Stimulated activated CD4-positive, alpha-beta T cell treated with anti-CD3 and anti-CD28 coated beads, Interleukin-4, amount 100 ng/mL, for 1 hour (primary cell): ENCODE data around the gene PRR9.

Experiments used
- DNase-seq: peaks from one replicate; pipeline ENCODE4 v3.0.0-alpha.2; 2020

PRR9 gene

DNA sequence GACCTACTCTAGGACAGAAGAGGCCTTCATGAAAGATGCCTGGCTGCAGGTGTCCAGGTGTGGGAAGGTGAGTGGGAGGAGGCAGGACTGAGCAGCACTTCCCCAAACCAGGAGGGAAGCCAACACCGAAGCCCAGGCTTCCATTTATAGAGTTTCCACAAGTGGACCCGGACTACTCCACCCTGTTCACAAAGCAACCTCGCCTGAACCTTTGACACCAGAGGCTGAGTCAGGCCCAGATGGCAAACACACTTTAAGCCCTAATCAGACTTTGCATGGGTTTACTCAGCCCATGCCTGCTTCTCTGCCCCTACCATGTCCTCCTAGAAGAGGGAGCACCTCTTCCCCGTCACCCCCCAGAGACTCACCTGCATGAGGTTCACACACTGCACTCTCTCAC lies 14.0 kb downstream of the PRR9 start:
- DNase-seq: no peak

DNA sequence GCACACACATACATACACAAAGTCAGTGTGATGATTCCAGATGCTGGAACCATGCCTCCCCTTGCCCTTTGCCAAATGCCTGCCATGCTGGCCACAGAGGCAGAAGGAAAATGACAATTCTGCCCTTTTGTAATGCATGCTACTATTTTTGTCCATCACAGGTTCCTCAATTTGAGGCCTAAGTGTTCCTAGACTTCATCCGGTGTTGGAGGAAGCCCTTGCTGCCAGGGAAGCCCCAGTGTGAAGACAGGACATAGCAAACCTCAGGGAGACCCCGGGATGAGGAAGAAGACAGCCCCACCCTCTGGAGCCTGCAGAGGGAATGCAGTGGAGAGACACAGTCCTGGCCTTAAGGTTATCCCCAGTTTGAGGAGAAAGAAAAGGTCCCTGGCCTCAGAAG lies 14.4 kb downstream of the PRR9 start:
- no peak for DNase-seq

DNA sequence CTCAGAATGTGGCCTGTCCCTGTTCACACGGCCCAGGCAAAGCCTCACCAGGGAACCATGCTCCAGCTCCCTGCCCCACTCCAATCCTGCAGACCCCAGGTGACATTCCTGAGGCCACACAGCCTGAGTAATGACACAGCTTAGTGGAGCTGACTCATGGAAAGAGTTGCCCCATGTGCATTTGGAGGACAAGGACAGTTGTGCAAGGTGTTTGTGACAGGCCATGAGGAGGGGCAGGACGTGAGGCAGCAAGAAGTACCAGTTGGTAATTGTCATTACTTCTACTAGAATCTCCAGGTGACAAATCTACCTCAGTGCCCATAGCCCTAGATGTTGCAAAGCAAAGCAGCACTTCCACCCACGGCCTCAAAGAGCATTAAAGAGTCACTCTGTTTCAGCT lies 15.2 kb downstream of the PRR9 start:
- no peak for DNase-seq

DNA sequence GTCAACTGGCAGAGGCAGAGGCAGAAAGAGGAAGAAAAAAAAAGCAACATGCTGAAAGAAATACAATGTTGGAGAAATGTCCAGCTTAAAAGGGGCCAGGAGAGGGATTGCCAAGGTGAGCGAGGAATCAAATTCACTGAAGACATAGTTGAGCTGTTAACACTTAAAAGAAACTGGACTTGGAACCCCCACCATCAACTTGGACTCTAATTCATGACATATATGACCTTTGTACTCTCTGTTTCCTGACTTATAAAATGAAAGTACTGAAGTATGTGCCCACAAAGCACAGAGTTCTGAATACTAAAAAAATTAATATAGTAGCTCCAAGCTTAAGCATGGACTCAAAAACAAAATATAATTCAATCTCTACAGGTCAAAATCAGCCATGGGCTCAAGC lies 16.1 kb downstream of the PRR9 start:
- DNase-seq: no peak

DNA sequence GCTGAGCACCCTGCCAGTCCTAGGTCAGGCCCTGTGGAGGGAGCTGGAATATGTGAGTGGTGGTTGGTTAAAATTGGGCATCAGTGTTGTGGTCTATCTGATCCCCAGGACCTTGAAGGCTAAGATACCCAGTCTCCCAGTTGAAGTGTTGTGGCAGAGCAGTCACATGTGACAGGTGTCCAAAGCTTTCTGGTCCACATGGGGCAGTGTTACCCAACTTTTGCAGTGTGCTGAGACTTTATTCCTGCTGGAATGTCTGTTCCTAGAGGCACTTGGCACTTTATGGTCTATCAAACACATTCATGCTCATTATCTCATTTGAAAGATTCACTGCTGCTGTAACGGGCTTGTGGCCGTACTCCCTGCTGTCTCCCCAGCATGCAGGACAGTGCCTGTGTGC lies 21.1 kb downstream of the PRR9 start:
- DNase-seq: no peak

DNA sequence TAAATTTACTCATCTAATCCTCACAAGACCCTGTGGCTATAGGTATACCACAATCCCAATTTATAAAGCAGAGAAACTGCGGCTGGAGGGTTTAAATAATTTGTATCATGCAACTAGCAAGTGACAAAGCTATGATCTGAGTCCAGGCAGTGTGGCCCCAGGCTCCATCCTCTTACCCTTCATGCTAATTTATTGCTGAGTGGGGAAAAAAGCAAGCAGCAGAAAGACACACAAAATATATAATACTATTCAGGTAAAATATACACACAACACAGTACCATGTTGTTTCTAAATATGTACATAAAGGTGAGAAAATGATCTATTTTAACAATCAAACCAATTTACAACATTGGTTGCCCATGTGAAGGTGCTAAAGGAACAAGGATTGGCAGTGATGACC lies 24.8 kb downstream of the PRR9 start:
- DNase-seq: no peak

DNA sequence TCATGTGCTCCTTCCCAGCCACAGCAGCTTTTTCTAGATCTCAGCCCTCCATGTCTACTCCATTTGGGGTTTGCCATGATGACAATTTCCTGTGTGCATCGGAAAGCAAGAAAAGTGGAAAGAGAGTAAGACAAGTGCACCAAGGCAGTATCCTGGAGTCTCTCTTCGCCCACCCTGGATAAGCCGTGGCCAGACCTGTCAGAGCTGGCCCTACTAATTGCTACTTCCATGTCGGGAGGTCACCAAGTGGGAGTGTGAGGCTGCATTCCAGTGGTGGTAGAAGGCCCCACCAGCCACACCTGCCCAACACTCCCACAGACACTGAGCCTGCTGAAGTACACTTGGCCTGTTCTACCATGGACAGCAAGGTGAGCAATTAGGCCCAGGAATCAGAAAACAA lies 28.1 kb downstream of the PRR9 start:
- DNase-seq: no peak

DNA sequence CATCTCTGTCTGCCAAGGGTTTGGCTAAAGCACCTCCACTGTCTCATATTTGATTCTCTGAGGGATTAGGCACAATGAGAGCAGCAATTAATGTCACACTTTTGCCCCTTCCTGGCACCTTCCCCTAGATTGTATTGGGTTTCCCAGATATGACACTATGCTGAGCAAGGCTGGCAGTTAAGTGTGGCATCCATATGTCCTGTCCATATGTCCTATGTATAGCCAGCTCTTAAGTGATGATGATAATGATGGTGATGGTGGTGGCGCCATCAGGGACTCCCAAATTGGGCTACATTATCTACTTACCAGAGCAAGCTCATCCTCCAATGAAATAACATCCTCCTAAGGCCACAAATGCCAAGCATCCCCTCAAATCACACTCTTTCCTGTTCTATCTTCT lies 28.6 kb downstream of the PRR9 start:
- no peak for DNase-seq

DNA sequence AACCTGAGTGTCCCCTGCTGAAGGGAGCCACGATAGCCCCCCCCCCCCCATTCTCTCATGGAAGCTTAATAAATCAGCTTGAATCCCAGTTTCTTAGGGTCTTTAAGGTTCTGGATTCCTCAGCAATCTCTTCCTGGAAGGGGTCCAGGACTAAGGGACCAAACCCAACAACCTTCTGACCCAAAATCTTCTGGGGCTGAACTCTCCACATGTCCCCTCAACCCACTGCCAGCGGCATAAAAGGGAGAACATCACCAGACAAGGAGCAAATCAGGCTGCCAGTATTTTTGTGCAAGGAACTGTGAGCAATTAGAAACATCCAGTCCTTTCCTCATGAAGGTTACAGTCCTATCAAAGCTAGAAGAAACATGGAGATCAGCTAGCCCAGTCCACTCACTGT lies 29.4 kb downstream of the PRR9 start:
- no peak for DNase-seq

DNA sequence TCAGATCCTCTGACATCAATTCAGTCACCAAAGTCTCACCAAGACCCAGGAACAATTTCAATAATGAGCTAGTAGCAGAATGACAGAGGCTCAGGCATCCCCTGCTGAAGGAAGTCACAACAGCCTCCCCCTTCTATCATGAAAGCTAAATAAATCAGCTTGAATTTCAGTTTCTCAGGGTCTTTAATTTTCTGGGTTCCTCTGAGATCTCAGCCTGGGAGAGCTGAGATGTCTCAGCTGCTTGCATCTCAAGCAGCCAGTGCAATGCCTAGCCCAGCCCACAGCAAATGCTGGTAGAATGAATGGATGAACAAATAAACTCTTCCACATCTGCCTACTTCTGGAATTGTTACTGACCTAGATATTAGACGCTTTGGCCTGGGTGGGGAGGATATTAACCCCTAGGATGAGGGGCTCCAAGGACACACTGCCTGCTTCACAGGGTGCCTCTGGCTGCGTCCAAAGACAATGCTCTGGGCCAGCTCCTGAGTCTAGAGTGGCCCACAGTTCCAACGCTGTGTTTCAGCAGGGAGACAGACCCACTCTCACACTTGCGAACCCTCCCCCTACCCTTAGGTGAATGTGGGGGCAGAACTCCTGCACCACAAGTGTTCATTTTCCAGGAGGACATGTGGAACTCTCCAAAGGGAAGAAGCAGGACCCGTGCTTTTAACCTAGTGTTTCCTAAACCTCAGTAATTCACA lies 30.9 kb downstream of the PRR9 start:
- DNase-seq: no peak

DNA sequence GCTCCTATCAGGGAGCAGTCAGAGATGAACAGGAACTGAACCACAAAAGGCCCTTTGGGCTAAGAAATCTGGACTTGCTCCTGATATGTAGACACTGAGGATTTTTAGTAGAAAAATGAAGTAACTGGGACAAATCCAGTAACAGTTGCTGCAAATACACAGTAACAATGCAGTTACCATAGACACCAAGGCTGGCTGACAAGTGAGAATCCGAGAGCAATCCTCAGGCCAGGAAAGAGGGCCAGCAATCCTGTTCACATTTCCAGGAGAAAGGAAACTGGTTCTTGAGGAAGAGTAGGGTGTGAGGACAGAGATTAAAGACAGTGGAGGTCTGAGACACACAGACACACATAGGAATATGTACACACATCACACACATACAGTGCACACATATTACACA lies 32.8 kb downstream of the PRR9 start:
- DNase-seq: no peak

DNA sequence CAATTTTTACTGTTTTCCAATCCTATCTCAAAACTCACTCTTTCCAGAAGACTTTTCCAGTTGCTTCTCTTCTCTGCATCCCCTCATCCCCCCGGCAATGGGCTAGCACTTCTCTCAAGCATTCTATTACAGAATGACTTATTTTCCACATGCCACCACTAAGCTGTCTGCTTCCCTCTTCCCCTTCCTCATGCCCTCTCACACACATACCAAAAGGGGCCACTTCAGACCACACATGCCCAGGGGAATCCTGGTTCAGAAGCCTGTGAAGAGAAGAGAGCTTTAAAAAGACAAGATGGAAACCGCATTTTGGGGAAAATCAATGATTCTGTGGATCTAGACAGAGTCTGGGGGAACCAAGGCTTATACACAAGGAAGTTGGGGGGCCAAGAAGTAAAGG lies 33.7 kb downstream of the PRR9 start:
- no peak for DNase-seq

DNA sequence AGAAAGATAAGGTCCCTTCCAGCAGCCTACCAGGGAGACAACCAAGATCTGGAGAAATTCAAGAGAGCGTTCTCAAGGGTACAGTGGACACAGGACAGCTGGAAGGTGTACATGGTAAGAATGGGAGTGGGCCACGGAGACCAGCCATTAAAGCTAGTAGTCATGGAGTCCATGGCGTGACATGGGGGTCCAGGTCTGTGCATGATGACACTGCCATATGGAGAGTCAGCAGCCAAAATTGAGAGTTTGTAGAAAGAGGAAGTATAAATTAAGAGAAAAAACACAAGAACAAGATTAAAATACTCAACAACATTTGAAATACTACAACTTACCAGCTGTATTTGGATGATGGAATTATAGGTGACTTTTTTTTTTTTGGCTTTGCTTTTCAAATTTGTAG lies 34.2 kb downstream of the PRR9 start:
- no peak for DNase-seq

DNA sequence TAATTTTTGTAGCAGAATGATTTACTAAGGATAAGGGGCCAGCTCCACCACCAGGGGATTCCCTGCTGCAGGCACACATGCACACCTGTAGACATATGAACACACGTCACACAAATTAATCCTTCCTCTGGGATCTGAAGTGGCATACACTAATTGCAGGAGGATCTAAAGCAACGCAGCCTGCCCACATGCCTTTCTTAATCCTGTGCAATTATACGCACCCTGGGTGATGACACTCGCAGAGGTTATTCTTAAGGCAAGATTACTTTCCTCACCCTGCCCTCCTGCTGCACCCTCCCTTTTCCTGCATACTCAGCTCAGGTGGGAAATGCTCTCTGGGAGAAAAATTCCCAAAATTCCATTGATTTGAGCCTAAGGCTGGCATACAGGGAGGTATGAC lies 34.6 kb downstream of the PRR9 start:
- no peak for DNase-seq

DNA sequence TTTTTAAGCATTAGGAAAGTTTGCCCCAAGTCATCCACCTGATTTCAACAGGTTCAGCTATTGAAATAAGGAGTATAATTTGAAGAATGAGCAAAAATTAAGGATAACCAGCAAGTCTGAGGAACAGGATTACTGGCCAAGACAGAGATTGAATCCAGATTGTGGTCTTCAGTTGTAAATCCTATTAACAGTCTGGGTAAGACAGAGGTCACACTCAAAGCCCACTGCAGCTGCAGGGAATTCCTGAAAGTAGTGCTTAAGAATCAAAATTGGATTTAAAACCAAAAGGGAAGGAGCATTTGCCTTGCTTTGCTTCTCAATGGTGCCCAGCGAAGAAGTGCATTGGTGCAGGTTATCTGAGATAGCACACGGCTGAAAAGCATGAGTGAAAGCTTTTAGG lies 35.7 kb downstream of the PRR9 start:
- no peak for DNase-seq

DNA sequence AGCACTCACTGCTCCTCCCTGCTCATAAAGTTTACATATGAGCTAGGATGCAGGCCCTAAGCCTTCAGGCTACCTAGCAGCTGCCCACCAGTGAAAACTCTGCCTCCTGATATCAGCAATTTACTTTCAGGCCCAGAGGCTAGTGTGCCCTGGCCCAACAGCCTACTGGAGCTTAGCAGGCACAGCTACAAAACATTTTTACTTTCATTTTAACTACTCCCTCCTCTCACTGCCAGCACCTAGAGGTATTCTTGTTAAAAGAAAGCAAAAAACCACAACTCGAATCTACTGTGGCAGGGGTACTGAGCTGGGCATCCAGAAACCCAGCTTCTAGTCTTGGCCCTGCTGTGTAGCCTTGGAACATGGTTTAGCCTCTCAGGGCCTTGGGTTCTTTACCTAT lies 36.3 kb downstream of the PRR9 start:
- no peak for DNase-seq

DNA sequence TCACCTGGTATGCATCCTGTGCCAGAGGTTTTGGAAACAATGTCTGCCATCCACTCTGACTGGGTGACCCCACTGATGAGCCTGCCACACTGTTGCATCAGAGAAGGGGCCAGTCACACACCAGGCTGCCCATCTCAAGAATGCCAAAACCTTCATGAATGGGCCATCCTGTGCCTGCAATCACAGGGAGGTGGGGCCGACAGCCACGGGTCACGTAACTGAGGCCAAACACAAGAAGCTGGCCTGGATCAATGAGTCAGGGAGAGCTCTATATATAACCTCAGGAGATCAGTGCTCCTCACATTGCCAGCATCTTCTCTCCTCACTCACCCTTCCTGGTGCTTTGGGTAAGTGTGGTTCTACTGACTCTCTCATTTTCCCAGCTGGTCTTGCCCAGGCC lies 42.0 kb downstream of the PRR9 start, which contains the start of gene LORICRIN:
TSS of gene LORICRIN (plus strand) at position 301 of the 400 bp plus-strand sequence. CDS start 1,263 bp downstream, outside the sequence.
- DNase-seq: no peak

DNA sequence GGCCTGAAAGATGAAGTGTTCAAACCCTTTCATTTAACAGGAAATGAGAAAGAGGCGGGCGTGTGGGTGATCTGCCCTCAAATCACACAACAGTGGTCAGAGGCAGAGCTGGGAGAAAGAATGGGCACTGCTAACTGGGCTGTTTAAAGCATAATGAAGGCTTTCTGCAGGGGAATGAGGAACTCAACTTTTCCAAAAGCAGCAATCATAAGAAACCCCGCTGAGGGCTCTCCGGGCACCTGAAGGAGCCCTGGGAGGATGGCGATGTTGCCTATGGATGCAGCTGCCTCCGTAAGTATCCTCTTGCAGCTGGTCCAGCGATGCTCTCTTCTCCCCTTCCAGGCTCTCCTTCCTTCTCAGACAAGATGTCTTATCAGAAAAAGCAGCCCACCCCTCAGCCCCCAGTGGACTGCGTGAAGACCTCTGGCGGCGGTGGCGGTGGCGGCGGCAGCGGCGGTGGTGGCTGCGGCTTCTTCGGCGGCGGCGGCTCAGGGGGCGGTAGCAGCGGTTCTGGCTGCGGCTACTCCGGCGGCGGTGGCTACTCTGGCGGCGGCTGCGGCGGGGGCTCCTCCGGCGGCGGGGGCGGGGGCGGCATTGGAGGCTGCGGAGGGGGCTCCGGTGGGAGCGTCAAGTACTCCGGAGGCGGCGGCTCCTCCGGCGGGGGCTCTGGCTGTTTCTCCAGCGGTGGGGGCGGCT lies 43.3 kb downstream of the PRR9 start:
- peak; percentile 19 for DNase-seq

DNA sequence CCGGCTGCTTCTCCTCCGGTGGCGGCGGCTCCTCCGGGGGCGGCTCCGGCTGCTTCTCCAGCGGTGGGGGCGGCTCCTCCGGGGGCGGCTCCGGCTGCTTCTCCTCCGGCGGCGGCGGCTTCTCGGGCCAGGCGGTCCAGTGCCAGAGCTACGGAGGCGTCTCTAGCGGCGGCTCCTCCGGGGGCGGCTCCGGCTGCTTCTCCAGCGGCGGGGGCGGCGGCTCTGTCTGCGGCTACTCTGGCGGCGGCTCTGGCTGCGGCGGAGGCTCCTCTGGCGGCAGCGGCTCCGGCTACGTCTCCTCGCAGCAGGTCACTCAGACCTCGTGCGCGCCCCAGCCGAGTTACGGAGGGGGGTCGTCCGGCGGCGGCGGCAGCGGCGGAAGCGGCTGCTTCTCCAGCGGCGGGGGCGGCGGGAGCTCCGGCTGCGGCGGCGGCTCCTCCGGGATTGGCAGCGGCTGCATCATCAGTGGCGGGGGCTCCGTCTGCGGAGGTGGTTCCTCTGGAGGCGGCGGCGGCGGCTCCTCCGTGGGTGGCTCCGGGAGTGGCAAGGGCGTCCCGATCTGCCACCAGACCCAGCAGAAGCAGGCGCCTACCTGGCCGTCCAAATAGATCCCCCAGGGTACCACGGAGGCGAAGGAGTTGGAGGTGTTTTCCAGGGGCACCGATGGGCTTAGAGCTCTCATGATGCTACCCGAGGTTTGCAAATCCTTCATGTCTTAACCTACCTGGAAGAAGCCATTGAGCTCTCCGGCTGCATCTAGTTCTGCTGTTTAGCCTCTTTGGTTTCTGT lies 44.1 kb downstream of the PRR9 start:
- DNase-seq: peak; percentile 32

DNA sequence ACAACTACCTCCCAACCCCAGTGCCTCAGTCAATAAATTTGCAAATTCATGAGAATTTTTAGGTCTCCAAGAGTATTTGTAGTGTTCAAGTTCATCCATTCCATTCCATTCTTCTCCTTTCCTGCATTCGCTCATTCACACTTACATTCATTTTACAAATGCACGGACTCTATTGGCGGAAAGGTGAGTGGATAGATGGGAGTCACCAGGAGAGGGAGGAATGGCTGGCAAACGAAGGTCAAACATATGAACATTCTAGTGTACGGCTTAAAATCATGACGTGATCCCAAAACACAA lies 44.6 kb downstream of the PRR9 start:
- DNase-seq: no peak

DNA sequence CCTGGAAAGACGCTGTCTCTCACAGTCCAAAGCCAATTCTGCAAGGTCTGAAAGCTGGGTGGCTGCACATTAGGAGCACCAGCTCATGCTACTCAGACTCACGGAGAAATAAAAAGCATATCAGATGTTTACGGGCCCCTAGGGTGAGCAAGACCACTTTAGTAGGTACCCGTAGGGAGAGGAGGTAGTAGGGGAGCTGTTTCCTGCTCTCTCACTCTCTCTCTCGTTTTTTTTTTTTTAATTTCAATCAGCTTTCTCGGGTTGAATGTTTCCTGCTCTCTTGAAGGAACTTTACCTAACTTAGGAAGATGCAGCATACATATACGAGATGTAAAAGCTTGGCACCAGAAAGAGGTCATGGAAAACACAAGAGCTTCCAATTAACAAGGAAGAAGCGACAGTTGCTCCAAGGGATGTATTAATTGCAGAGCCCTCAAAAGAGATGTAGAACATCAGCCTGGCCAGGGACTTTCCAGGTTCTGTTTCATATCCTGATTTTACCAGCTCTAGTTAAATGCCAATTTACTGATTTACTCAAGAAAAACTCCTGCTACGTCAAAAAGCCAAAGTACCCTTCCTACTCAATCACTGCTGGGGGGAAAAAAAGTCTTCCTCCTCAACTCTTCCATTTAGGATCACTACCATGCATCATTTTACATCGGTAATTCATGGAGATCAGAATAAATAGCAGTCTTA lies 45.2 kb downstream of the PRR9 start:
- no peak for DNase-seq

DNA sequence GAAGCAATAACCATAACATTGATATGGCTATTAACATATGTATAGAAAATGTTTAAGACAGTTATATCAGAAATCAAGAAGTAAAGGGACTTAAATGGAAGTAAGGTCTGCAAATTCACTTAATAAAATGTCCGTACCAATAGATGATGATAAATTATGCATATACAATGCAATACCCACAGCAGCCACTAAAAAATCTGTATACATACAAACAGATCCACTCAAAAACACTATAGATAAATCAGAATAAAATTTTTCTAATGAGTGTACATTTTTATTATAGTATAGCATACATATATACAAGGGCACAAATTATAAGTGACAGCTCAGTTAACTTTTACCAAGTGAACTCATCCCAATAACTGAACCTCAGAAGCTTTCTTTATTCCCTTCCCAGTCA lies 48.1 kb downstream of the PRR9 start:
- DNase-seq: no peak
